HG03460 (cell line): Measurements from ENCODE around the gene FXYD3.
"Not testable (repeated sequence)": the region's sequence is repeated elsewhere in the genome, so short reads cannot be mapped to it uniquely, and the experiment has no call there.

Experiments used
- ATAC-seq: cut with Tn5 transposase; IDR thresholded peaks from one replicate; pipeline ENCODE4 v1.9.1; 2021; ENCODE audit not compliant: unreplicated experiment

Gene FXYD3

GRCh38 chr19:35123573-35123972 lies 8.0 kb downstream of the FXYD3 start:
- no peak for ATAC-seq

GRCh38 chr19:35124098-35125060 lies 8.8 kb downstream of the FXYD3 start:
- no peak for ATAC-seq

- ATAC-seq = no peak
Measured at GRCh38 chr19:35125270-35125717, 9.7 kb downstream of the FXYD3 start.

GRCh38 chr19:35125749-35126623 lies 10.4 kb downstream of the FXYD3 start:
- no peak for ATAC-seq

- ATAC-seq = no peak
Measured at GRCh38 chr19:35126624-35126959, 11.0 kb downstream of the FXYD3 start.

GRCh38 chr19:35127871-35128270 lies 12.2 kb downstream of the FXYD3 start:
- ATAC-seq = no peak

- no peak for ATAC-seq
Measured at GRCh38 chr19:35128398-35129057, 12.9 kb downstream of the FXYD3 start.

GRCh38 chr19:35129724-35130274 lies 14.2 kb downstream of the FXYD3 start:
- not testable (repeated sequence) for ATAC-seq

- no peak for ATAC-seq
Measured at GRCh38 chr19:35130761-35131720, 15.4 kb downstream of the FXYD3 start.

- no peak for ATAC-seq
Measured at GRCh38 chr19:35132254-35132653, 16.6 kb downstream of the FXYD3 start.

GRCh38 chr19:35133826-35134225 lies 18.2 kb downstream of the FXYD3 start:
- ATAC-seq = no peak

- ATAC-seq = no peak
Measured at GRCh38 chr19:35134601-35135242, 19.1 kb downstream of the FXYD3 start, which contains the start of gene LGI4. Gene LGI4 (minus strand): TSS chr19:35135059. CDS start chr19:35134680, 379 bp downstream.

- no peak for ATAC-seq
Measured at GRCh38 chr19:35135389-35135909, 19.8 kb downstream of the FXYD3 start.

GRCh38 chr19:35136231-35136630 lies 20.6 kb downstream of the FXYD3 start:
- ATAC-seq = no peak

- ATAC-seq = no peak
Measured at GRCh38 chr19:35136977-35137702, 21.5 kb downstream of the FXYD3 start.

GRCh38 chr19:35138305-35138892 lies 22.8 kb downstream of the FXYD3 start, which contains the start of gene FXYD1:
Gene FXYD1 (plus strand): TSS chr19:35138824. CDS start chr19:35140080, 1,256 bp downstream.
- no peak for ATAC-seq

- ATAC-seq = no peak
Measured at GRCh38 chr19:35140207-35140961, 24.8 kb downstream of the FXYD3 start.
